Ramos (cell line): ENCODE results near the gene OST4.

Source experiments
- in situ Hi-C: fragments of 300-500 bp; cut with MboI; formaldehyde crosslinking; loops from one replicate; pipeline ENCODE4 v1.14.3; 2022; ENCODE audit warnings: low sequenced_read_pairs; ENCODE audit not compliant: unreplicated experiment

The OST4 gene

DNA sequence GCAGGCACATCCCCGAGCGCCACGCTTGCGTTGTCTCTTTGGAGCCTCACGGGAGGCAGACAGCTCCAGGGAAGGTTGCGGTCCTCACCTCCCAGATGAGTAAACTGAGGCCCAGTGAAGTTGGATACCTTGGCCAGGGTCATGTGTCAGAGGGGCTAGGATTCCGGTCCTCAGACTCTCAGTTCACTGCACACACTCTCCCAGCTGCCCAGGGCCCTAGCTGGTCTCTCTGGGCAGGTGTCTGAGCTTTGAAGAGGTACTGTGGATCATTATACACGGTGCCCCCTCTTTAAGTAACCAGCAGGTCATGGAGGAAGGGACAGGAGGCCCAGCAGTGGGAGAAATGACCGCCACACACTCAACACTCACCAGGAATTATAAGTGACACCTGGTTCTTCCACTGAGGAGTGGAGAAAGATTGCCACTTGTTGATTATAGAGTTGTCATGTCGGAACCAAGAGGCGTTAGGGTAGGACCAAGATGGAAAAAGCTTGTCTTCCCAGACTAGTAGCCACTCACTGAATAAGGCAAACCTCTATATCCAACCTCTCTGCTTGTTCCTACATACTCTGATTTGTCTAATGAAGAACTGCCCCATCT lies 38.1 kb downstream of the OST4 start:
- in situ Hi-C loops: no loop called here

GRCh38 chr2:27032495-27033252 lies 38.8 kb downstream of the OST4 start, which contains the start of gene TMEM214:
TSS of gene TMEM214 (plus strand) at chr2:27032965. CDS start at chr2:27033016, 51 bp downstream.
- in situ Hi-C loops: no loop called here

DNA sequence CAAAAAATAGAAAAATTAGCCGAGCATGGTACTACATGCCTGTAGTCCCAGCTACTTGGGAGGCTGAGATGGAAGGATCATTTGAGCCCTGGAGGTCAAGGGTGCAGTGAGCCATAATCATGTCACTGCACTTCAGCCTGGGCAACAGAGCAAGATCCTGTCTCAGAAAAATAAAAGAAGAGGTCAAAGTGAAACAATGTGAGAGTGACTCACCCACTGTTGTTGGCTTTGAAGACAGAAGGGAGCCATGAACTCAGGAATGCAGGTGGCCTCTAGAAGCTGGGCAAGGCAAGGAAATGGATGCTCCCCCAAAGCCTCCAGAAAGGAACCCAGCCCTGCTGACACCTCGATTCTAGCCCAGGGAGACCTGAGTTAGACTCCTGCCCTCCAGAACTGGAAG lies 42.4 kb downstream of the OST4 start:
- in situ Hi-C loops: no loop called here

- in situ Hi-C loops: no loop called here
Observed at GRCh38 chr2:27027211-27027651, 44.2 kb downstream of the OST4 start.

DNA sequence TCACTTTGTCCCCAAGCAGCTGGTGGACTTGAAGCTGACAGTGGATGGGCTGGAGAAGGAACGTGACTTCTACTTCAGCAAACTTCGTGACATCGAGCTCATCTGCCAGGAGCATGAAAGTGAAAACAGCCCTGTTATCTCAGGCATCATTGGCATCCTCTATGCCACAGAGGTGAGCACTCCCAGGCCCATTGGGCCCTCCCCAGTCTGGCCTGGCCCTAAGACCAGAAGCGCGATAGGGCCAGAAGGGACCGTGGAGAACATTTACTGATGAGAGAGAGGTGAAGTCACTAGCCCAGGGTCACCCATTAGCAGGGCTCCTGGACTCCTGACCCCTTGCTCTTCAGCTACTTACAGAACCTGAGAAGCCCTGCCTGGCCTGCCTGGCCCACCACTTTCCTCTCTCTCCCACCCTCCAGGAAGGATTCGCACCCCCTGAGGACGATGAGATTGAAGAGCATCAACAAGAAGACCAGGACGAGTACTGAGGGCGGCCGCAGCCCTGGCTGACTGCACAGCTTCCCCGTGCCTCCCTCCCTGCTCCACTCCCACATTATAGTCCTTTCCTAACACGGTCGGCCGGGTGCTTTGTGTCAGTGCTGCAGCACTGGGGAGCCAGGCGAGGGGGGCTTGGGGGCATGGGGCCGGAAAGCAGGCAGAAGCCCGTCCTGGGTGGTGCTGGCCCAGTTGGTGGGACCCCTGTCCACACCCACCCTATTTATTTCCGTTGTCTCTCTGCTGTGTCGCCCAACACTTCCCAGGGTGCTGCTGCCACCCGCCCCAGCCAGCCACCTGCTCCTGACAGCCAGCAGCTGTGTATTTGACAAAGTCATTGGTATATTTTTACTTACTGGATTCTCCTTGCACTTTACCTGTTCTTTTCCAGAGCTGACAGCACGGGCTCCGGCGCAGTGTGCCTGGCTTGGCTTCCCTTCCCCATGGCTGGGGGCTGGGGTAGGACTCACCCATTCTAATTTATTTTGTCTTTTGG lies 45.3 kb downstream of the OST4 start:
- in situ Hi-C loops: no loop called here

GRCh38 chr2:27025281-27025800 lies 46.1 kb downstream of the OST4 start:
- in situ Hi-C loops: no loop called here

DNA sequence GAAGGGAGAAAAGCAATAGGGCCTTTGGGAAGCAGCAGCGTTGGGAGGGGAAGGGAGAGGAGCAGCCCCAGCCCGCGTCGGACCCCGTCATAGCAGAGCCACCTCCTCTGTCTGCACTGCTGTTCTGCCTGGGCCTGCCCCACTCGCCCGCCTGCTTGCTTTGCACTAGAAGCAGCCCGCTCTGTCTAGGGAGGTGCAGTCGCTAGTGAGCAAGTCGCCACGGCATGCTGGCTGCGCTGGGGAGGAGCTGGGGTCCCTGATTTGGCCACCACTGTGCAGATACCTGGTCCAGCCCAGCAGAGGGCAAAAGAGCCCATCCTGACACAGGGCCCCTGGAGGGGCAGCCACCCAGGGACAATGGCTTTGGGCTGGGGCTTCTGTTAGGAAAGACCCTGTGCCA lies 46.6 kb downstream of the OST4 start:
- in situ Hi-C loops: no loop called here

DNA sequence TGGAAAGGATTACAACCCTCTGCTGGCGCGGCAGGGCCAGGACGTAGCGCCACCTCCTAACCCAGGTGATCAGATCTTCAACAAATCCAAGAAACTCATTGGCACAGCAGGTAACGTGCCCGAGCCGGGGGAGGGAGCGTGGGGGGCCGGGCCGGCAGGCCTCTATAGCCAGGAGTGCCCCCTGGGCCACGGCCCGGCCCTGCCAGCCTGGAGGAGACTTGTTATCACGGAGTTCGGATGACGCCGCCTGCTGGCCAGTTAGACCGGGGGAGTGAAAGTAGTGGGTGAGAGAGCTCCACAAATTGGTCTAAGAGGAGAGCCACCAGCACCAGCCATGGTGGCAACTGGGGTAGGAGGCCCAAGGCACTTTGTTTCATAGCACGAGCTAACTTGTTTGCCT lies 47.3 kb downstream of the OST4 start:
- in situ Hi-C loops: no loop called here

DNA sequence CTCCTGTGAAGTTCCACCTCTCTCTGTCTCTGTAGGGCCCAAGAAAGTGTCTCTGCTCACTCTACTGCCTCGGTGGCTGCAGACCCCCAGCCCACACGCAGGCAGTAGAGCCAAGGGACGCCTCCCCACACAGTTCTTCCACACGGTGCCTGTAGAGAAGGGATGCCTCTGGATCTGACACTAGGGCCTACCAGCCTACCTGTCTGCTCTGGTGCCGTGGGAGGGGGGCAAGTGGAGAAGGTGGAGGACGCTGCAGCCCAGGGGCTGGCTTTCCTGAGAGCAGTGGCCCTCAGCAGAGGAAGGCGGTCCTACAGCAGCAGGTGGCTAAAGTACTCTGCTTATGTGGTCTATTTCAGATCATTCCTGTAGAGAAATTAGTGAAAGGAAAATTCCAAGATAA lies 47.7 kb downstream of the OST4 start:
- in situ Hi-C loops: no loop called here

DNA sequence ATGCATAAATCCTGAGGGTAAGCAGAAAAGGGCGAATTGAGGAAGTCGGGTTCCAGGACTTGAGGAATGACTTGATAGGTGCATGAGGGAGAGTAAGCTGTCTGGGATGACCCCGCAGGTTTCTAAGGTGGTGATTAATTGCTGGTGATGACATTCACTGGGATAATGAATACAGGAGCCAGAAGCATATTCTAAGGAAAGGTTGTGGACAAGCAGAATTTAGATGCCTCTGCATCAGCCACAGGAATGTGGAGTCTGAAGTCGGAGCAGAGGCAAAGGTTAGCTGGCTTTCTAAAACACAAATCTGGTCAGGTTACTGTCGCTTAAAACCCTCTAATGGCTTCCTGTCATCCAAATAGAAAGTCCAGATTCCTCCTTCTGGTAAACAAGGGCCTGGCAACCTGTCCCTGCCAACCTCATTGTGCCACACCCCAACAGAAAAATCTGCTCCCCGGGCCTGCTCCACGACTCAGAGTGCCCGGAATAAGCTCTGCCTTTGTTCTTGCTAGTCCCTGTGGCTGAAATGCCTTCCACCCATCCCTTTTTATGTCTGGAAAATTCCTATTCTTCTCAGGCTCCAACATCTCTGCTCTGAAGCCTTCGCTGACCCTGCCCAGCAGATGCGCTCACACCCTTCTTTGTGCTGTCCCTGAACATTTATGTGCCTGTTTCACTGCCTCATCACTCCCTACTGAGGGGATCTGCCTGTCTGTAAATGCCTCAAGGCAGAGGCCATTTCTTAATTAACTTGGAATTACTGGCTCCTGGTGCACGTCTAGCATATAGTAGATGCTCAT lies 50.0 kb downstream of the OST4 start:
- in situ Hi-C loops: no loop called here
